Activated CD8-positive, alpha-beta memory T cell treated with anti-CD3 and anti-CD28 coated beads, Interleukin-2, amount 50 U/mL, for 48 hours (primary cell): ENCODE data around the gene UCMA.
A peak's percentile ranks its signal among the peaks of the same experiment; 100 is the strongest.
"Not testable (repeated sequence)": the region's sequence is repeated elsewhere in the genome, so short reads cannot be mapped to it uniquely, and the experiment has no call there.

ENCODE experiments used
- DNase-seq: peaks from one replicate; pipeline ENCODE4 v3.0.0-alpha.2; 2020

UCMA gene

GRCh38 chr10:13234172-13234571 lies at the start of gene UCMA:
Gene UCMA (minus strand): TSS chr10:13234374. CDS start chr10:13234258, 116 bp downstream.
- DNase-seq, result no peak

DNA sequence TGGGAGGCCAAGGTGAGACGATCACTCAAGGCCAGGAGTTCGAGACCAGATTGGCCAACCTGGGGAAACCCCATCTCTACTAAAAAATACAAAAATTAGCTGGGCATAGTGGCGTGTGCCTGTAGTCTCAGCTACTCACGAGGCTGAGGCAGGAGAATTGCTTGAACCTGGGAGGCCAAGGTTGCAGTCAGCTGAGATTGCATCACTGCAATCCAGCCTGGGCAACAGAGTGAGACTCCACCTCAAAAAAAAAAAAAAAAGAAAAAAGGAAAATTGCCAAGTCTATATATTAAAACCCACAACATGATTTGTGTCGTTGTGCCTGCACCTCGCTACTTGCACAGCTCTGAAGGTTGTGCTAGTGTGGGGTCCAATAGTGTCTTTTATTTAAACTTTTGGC lies 48.2 kb upstream of the UCMA start:
- DNase-seq, result not testable (repeated sequence)

DNA sequence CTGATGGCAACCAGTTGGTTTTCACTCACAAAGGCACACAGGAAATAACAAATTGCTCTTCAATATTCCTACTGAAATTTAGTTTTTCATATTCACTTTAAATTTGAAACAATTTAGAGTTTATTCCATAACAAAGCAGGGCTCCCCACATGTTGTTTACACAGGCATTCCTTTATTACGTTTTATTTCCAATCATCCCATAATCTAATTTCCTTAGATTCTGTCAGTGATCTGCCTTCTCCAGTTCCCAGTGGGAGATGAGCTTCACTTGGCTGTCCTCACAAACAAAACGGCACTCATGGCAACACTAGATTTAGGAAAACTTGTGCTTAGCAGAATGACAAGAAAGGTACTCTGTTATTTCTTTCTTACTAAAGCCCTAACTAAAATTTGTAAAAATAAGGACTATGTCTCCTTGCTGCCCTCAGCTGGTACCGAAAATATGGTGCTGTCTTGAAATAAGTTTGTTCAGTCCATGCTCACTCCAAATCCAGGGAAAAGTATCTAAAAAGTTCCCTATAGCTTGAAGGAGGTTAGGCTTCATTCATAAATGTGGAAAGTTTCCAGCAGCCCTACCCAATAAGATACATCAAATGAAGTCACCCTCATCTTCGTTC lies 42.7 kb upstream of the UCMA start:
- DNase-seq, result no peak

GRCh38 chr10:13276146-13276545 lies 42.0 kb upstream of the UCMA start:
- not testable (repeated sequence) for DNase-seq

DNA sequence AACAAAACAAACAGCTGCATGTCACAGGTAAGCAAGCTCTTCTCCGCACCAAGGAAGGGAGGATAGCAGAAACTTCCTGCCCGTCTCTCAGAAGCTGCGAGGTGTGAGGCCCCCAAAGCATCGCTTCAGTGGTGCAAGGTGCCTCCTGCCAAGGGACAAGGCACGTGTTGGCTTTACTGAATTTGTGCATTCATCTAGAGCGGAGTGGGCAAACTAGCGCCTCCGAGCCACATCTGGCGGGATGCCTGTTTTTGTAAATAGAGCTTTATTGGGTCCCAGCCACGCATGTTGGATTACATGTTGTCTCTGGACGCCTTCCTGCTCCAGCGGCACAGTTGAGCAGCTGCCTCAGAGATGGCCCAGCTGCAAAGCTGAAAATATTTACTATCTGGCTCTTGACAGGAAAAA lies 38.0 kb upstream of the UCMA start:
- DNase-seq, result no peak

GRCh38 chr10:13271552-13272163 lies 37.5 kb upstream of the UCMA start:
- DNase-seq, result peak; percentile 69

DNA sequence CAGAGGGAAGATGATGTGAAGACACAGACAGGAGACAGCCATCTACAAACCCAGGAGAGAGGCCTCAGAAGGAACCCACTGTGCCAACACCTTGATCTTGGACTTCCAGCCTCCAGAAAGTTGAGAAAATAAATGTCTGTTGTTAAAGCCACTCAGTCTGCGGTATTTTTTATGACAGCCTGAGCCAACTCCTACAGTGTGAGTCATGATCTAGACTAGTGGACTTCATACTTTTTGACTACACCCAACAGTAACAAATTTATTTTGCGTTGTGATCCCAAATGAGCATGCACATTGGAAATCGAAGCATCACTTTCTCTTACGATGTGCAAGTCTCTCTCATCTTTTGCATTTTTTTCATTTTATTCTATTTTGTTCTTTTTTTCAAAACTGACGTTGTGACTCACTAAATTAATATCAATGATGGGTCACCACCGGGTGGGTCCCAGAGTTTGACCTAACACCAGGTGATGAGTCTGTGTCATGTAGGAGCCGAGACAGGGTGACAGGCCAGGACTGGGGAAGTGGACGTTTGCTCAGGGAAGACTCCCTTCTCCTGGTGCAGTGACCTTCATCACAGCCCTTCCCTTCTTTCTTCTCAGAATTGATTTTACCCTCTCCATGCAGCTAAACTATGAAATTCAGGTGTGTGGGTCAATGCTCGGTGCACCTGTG lies 36.8 kb upstream of the UCMA start:
- no peak for DNase-seq

GRCh38 chr10:13268841-13269240 lies 34.7 kb upstream of the UCMA start:
- no peak for DNase-seq

GRCh38 chr10:13268310-13268709 lies 34.1 kb upstream of the UCMA start:
- no peak for DNase-seq

- DNase-seq, result no peak
Observed at GRCh38 chr10:13263591-13263990, 29.4 kb upstream of the UCMA start.

DNA sequence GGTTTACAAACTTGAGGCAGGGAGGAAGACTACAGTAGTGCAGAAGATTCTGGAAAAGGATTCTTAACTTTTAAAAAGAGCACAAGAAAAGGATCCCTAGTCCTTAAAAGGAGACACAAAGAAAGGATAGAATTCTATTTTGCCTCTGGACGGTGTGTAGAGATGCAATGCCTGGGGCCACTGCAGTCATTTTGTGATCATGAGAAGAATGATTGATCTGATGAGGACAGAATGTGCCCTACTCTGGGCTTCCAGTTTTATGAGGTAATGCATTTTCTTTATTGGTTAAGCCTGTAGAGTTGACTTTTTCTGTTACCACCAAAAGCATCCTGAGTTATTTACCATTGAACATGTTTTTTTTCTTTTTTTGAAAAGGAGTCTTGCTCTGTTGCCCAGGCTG lies 28.3 kb upstream of the UCMA start:
- no peak for DNase-seq

- DNase-seq, result no peak
Observed at GRCh38 chr10:13257621-13258140, 23.5 kb upstream of the UCMA start.

GRCh38 chr10:13256627-13257026 lies 22.5 kb upstream of the UCMA start:
- no peak for DNase-seq

DNA sequence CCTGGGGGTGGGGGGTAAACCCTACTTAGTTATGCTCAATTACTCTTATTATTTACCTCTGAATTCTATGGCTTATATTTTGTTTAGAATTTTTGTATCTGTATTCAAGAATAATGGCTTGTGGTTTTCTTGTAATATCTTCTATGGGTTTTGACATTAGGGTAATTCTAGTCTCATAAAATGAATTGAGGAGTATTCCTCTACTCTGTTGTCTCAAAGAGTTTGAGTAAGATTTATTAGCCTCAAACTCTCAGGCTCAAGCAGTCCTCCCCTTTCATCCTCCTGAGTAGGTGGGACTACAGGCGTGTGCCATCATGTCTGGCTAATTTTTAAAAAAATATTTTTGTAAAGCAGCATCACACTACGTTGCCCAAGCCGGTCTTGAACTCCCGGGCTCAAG lies 19.6 kb upstream of the UCMA start:
- DNase-seq, result no peak

- no peak for DNase-seq
Observed at GRCh38 chr10:13247784-13248183, 13.6 kb upstream of the UCMA start.

DNA sequence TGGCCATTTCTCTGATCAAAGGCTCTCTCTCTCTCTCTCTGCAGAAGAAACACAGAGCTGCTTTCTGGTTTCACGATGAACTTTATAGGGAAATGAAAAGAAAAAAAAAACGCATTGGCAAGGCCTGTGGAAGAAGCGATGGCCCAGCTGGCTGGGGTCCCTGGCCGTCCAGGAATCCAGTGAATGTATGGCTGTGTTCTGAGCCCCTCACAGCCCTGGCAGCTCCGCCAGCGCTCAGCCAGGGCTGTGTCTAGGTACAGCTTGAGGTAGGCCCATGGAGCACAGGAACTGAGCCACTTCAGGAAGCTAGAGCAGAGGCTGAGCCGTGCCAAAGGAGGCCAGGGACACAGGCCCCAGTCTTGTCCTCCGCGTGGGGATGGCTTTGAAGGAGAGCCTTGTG lies 13.1 kb upstream of the UCMA start:
- DNase-seq, result no peak

DNA sequence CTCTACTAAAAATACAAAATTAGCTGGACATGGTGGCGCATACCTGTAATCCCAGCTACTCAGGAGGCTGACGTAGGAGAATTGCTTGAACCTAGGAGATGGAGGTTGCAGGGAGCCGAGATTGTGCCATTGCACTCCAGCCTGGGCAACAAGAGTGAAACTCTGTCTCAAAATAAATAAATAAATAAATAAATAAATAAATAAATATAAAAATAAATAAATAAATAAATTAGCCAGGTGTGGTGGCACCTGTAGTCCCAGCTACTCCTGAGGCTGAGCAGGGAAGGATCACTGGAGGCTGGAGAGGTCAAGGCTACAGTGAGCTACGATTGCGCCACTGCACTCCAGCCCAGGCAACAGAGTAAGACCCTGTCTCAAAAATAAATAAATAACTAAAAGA lies 8.1 kb upstream of the UCMA start:
- DNase-seq, result not testable (repeated sequence)

DNA sequence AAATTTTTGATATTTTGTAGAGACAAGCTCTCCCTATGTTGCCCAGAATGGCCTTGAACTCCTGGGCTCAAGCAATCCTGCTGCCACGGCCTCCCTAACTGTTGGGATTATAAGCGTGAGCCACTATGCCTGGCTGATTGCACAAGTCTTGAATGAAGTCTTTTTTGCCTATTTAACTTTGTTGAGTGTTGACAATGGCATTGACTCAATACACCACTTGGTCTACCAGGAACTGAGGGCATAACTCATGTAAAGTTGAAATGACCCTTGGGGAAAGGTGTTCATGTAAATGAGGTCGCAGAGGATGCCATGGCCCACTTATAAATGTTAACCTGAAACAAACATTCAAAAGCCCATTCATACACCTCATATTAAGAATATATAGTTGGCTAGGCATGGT lies 7.4 kb upstream of the UCMA start:
- no peak for DNase-seq

- no peak for DNase-seq
Observed at GRCh38 chr10:13239923-13240322, 5.7 kb upstream of the UCMA start.

DNA sequence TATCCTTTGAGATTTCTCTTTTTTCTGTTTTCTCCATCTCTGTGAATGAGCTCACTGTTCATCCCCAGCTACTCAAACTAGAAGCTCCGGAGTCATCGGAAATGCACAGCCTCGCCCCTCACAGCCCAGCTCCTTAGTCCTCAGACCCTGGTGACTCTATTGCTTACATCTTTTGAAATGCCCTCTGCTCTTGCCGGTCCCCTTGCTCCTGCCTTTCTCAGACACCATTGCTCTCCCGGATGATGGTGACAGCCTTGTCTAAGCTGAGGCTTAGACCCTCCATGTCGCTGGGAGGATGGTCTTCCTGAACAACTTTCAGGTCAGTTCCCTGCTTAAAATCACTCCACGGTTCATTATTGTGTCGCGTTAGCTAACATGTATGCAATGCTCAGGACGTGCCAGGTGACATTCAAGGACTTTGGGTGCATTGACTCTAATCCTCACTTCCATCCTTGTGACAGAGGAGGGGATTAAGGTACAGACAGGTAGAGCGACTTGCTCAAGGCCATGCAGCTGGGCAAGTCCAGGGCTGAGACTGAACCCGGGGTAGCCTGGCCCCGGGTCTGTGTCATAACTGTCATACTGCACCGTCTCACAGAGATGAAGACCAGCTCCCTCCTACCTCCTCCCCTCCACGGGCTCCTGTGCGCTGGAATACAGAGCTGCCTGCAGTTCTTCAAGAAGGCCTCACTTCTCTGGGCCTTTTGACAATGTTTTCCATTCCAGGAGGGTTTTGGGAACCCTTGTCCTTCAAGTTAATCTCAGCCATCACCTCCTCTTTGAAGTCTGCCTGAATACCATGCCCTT lies 4.3 kb upstream of the UCMA start:
- DNase-seq, result no peak

DNA sequence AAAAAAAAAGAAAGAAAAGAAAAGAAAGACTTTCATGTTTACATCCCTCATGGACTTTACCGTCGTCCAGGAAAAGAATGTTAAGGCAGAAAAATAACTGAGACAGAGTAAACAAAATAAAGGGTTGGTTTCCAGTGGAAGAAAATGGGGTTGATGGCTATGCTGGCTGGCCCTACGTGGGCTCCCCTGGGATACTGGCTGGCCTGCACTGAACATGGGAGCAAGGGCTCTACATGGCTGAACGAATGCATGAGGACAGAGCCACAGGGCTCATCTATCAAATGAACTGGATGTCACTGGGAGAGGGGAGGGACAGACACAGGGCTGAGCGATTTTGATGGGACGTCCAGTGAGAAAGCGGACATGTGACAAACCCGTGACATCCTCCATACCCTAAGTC lies 2.5 kb upstream of the UCMA start:
- no peak for DNase-seq

DNA sequence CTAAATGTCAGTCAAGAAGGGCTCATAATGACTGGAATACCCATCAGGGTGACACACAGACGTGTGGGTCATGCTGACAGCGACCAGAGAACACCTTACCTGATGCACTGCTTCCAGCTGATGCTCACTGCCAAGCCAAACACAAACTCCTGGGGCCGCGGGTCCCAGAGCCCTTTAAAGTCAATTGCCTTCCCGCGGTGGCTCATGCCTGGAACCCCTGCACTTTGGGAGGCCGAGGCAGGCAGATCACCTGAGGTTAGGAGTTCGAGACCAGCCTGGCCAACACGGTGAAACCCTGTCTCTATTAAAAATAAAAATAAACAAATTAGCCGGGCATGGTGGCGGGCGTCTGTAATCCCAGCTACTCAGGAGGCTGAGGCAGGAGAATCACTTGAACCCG lies 562 bp upstream of the UCMA start:
- DNase-seq, result not testable (repeated sequence)

DNA sequence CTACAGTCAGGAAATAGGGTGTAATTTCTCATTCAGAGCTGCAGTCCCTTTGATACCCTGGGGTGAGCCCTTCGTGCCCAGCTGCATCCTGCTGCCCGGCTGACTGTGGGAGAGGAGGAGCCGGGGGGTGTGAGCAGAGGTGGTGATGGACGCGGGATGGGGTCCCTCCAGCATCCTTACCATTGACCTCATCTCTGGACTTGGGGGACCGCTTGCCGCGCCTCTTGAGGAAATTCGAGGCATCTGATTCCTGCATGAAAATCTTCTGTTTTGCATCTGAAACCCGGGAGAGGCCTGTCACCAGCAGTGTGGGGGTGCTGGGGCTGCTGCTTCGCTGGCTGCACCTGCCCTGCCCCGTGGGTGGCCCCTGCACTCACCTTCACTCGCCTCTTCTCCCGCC lies 816 bp downstream of the UCMA start:
- DNase-seq, result no peak
